ENCODE results near the gene C16orf82. TPM values are rescaled to one million over a fixed set of nuclear protein-coding genes. Genes with fewer than 3 reads are reported as not detected.

The C16orf82 gene
- total RNA-seq, 1 experiment from 2014 or later, result not detected

DNA sequence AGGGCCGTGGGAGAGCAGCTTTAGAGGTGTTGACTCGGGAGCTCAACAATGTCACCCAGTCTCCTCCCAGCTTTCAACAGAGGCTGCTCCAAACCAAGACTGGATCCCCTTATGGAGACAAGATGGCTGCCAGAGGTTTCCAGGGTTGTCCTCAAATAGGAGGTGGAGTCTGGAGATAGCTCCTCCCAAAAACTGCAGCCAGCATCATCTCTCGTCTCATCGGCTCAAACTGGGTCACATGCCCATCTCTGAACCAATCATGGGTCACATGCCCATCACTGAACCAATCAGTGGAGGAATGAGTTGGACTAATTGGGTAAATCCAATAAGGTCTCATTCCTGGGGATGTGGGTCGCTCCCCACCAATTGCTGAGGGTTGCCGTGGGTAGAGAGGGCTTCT lies 41.1 kb upstream of the C16orf82 start:
- H3K4me2 ChIP-seq (ENCODE audit: low read length), result no peak overlapping the region
- no peak overlapping the region for H3K27ac ChIP-seq (ENCODE audit: low read length)
- no peak for DNase-seq
- H3K9me3 ChIP-seq (ENCODE audit: low read length), result no peaks in the 10 kb centered on the region
- no peak for ATAC-seq
- no peaks in the 10 kb centered on the region for H3K27me3 ChIP-seq (ENCODE audit: low read length)
- no peak overlapping the region for H3K9ac ChIP-seq (ENCODE audit: low read length)
- no peak overlapping the region for H2AFZ ChIP-seq (ENCODE audit: low read length)
- no peaks in the 10 kb centered on the region for H4K20me1 ChIP-seq (ENCODE audit: low read length)
- no peaks in the 10 kb centered on the region for H3K4me1 ChIP-seq (ENCODE audit: insufficient read depth, low read length)
- ChIA-PET CTCF (no interaction called here), POLR2A (ENCODE audit: unreplicated experiment) (no interaction called here)
- no TSS peak for BruUV-seq (replicated peaks)
- H3F3A ChIP-seq (ENCODE audit: low read length, unreplicated experiment), result no peaks in the 10 kb centered on the region
- H3K36me3 ChIP-seq (ENCODE audit: low read depth, low read length), result no peaks in the 10 kb centered on the region
- intact Hi-C loops (cut with micrococcal nuclease), result no loop called here
- TF ChIP-seq CTCF (conservative IDR thresholded peaks at IDR 0.05; ENCODE audit: low read depth, low read length), result no peak
- no peaks in the 10 kb centered on the region for H3K9me2 ChIP-seq (replicated peaks; ENCODE audit: low read length)
- no peak overlapping the region for H3K4me3 ChIP-seq (ENCODE audit: low read length)
- no peaks in the 10 kb centered on the region for H3K79me2 ChIP-seq (ENCODE audit: low read length)

DNA sequence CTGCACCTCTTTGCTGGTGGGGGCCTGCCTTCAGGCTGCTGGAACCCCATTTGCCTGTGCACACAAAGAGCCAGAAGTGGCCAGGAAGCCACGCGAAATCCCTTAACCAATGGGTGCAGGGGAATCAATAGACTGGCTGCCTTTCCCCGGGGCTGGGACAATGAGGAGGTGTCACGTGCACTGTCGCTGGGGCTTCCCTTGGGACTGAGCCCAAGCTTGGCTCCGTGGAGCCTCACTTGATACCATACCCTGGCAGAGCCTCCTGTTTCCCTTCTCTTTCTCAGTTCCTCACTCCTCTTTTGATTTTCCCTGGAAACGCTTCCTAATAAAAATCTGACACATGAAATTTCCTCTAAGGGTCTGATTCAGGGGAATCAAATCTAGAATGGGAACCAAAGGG lies 38.8 kb upstream of the C16orf82 start:
- Histone ChIP-seq H3K9me3 (ENCODE audit: low read length) (no peaks in the 10 kb centered on the region), H3K4me1 (ENCODE audit: insufficient read depth, low read length) (no peaks in the 10 kb centered on the region), H3K9me2 (replicated peaks; ENCODE audit: low read length) (no peaks in the 10 kb centered on the region), H3K27me3 (ENCODE audit: low read length) (no peaks in the 10 kb centered on the region), H4K20me1 (ENCODE audit: low read length) (no peaks in the 10 kb centered on the region), H3K36me3 (ENCODE audit: low read depth, low read length) (no peaks in the 10 kb centered on the region), H3K4me2 (ENCODE audit: low read length) (no peak overlapping the region), H3K4me3 (ENCODE audit: low read length) (no peak overlapping the region), H3K79me2 (ENCODE audit: low read length) (no peaks in the 10 kb centered on the region), H3K27ac (ENCODE audit: low read length) (no peak overlapping the region), H3F3A (ENCODE audit: low read length, unreplicated experiment) (no peaks in the 10 kb centered on the region), H3K9ac (ENCODE audit: low read length) (no peak overlapping the region), H2AFZ (ENCODE audit: low read length) (no peak overlapping the region)
- no TSS peak for BruUV-seq (replicated peaks)
- POLR2A ChIA-PET (ENCODE audit: unreplicated experiment), result no interaction called here
- ATAC-seq (no peak), DNase-seq (no peak)
- TF ChIP-seq EZH2phosphoT487 (IDR thresholded peaks at IDR 0.05; ENCODE audit: borderline replicate concordance, low read length) (no peak), CTCF (conservative IDR thresholded peaks at IDR 0.05; ENCODE audit: low read depth, low read length) (no peak), EZH2 (IDR thresholded peaks at IDR 0.05; ENCODE audit: low read length, unreplicated experiment) (no peak)
- CTCF ChIA-PET, result no interaction called here
- intact Hi-C loops (cut with micrococcal nuclease), result no loop called here

DNA sequence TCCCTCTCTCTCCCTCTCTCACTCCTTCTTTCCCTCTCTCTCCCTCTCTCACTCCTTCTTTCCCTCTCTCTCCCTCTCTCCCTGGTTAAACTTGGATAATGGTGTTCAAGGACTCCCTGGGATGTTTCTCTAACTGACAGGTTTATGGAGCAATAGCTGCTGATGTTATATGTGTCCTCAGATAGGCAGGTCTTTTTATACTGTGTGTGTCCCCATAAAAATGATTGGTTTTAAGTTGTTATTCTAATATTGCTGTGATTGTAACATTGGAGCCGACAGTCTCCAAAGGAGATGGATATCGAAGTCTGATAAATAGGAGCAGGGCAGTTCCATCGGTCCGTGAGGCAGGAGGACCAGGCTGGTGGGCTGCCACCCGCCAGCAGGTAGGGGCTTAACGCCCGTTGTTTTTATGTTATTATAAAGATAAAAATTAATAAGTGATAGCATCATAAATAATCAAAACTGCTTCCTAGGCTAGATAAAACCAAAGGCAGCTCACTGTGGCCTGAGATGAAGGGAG lies 38.1 kb upstream of the C16orf82 start:
- ATAC-seq (no peak), DNase-seq (no peak)
- Histone ChIP-seq H3K9me2 (replicated peaks; ENCODE audit: low read length) (no peaks in the 10 kb centered on the region), H3K9ac (ENCODE audit: low read length) (no peak overlapping the region), H3K27me3 (ENCODE audit: low read length) (no peaks in the 10 kb centered on the region), H3K27ac (ENCODE audit: low read length) (no peak overlapping the region), H3K4me3 (ENCODE audit: low read length) (no peak overlapping the region), H3K4me1 (ENCODE audit: insufficient read depth, low read length) (no peaks in the 10 kb centered on the region), H3K4me2 (ENCODE audit: low read length) (no peak overlapping the region), H2AFZ (ENCODE audit: low read length) (no peak overlapping the region), H4K20me1 (ENCODE audit: low read length) (no peaks in the 10 kb centered on the region), H3K79me2 (ENCODE audit: low read length) (no peaks in the 10 kb centered on the region), H3F3A (ENCODE audit: low read length, unreplicated experiment) (no peaks in the 10 kb centered on the region), H3K9me3 (ENCODE audit: low read length) (no peaks in the 10 kb centered on the region), H3K36me3 (ENCODE audit: low read depth, low read length) (no peaks in the 10 kb centered on the region)
- TF ChIP-seq EZH2 (IDR thresholded peaks at IDR 0.05; ENCODE audit: low read length, unreplicated experiment), result no peak
- TF ChIP-seq CTCF (conservative IDR thresholded peaks at IDR 0.05; ENCODE audit: low read depth, low read length), result no peak
- no peak for TF ChIP-seq EZH2phosphoT487 (IDR thresholded peaks at IDR 0.05; ENCODE audit: borderline replicate concordance, low read length)
- BruUV-seq (replicated peaks), result no TSS peak
- intact Hi-C loops (cut with micrococcal nuclease), result no loop called here
- CTCF ChIA-PET, result no interaction called here
- POLR2A ChIA-PET (ENCODE audit: unreplicated experiment), result interaction anchor here (0.7 kb wide), 1 partner anchor 10 kb away, joined by 4 read pairs; no protein-coding TSS in a partner anchor

Measured in PC-3 (cell line).